Panc1 (cell line): ENCODE measurements around the gene C1orf167.

ENCODE experiments used
- CTCF ChIP-seq: fragments of 450-650 bp; IDR thresholded peaks from 2 replicates; pipeline ENCODE4 v1.5.1; 2017; ENCODE audit warnings: mild to moderate bottlenecking
- POLR2AphosphoS5 ChIP-seq: IDR thresholded peaks from 2 replicates; pipeline ENCODE4 v1.6.1; 2012; ENCODE audit warnings: mild to moderate bottlenecking, low read depth, low read length, moderate library complexity

DNA sequence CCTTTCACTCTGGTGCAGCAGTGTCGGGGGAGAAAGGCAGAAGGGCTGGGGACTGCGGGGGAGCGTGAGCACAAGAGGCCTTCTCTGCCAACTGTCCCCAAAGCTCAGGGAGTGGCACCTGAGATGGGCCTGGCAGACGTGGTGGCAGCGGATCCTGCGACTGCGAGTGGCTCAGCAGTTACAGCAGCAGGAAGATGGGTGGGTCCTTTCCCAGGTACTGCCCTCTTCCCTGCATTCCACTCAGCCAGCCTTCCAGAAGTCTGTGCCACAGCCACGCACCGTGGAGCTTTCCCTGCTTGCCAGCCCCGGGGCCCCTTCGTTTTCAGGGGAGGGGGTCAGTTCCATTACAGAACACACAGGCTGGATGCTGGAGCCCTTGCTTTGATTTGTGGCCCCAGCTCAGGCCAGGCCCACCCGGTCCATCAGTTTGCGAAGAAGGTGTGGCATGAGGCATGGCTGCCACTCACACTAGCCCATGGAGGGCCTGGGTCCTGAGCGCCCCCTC is 26.6 kb downstream of the C1orf167 start:
- TF ChIP-seq CTCF (no peak), POLR2AphosphoS5 (no peak)
